DND-41 (cell line): ENCODE results near the gene FBLN1.
"Not testable (repeated sequence)": the region's sequence is repeated elsewhere in the genome, so short reads cannot be mapped to it uniquely, and the experiment has no call there.

ENCODE experiments used
- EZH2 ChIP-seq: IDR thresholded peaks from 3 replicates; pipeline ENCODE4 v1.6.1; 2012; ENCODE audit warnings: borderline replicate concordance, low read depth, mild to moderate bottlenecking, moderate library complexity, low read length, inconsistent platforms; ENCODE audit not compliant: severe bottlenecking
- TF ChIP-seq, protein P1 (sequence below): IDR thresholded peaks from 2 replicates; pipeline ENCODE4 v1.5.1; 2012; ENCODE audit warnings: borderline replicate concordance, low read length, moderate library complexity, mild to moderate bottlenecking; ENCODE audit not compliant: poor library complexity, severe bottlenecking; ENCODE audit errors: extremely low read depth

- TF ChIP-seq, protein P1, sequence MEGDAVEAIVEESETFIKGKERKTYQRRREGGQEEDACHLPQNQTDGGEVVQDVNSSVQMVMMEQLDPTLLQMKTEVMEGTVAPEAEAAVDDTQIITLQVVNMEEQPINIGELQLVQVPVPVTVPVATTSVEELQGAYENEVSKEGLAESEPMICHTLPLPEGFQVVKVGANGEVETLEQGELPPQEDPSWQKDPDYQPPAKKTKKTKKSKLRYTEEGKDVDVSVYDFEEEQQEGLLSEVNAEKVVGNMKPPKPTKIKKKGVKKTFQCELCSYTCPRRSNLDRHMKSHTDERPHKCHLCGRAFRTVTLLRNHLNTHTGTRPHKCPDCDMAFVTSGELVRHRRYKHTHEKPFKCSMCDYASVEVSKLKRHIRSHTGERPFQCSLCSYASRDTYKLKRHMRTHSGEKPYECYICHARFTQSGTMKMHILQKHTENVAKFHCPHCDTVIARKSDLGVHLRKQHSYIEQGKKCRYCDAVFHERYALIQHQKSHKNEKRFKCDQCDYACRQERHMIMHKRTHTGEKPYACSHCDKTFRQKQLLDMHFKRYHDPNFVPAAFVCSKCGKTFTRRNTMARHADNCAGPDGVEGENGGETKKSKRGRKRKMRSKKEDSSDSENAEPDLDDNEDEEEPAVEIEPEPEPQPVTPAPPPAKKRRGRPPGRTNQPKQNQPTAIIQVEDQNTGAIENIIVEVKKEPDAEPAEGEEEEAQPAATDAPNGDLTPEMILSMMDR: not testable (repeated sequence)
- TF ChIP-seq EZH2: not testable (repeated sequence)
Measured at GRCh38 chr22:45463691-45464090, 39.0 kb upstream of the FBLN1 start.
